ENCODE data around the gene IFNL4. TPM values are rescaled to one million over a fixed set of nuclear protein-coding genes. Genes with fewer than 3 reads are reported as not detected.

Gene IFNL4
- total RNA-seq, 1 donor from 2014 or later, result not detected

DNA sequence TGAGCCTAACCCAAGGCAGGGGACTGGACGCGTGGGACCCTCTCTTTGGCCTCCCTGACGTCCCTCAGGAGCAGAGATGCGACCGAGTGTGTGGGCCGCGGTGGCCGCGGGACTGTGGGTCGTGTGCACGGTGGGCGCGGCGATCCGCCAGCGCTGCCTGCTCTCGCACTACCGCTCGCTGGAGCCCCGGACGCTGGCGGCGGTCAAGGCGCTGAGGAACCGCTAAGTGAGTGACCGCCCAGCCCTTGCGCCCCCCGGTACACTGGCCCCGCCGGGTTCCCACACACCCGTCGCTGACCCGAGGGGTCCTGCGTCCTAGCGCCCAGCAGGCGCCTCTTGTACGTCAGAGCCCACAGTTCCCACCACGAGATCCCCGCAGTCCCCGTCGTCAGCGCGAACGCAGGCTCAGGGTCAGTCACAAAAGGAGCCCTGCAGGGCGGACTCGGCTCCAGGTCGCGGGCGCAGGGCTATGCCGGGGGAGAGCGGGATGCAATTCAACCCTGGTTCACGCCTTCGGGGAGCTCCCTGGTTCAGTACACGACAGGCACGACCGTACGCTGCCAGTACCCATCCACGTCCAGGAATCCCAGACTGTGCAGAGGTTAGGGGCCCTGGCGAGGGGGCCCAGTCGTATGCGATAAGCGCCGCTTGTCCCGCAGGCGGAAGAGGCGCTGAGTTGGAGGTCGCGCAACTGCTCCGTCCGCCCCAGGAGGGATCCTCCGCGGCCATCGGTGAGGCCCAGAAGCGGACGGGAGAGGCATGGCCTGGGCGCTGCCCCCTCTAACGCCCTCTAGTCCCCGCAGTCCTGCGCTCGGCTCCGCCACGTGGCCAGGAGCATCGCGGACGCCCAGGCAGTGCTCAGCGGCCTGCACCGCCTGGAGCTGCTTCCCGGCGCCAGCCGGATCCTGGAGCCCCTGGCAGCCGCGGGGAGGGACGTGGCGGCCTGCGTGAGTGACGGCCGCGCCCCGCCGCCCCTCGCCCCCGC lies 15.9 kb upstream of the IFNL4 start:
- no peak overlapping the region for H3K4me3 ChIP-seq (ENCODE audit: low read depth, low read length)
- TF ChIP-seq, protein P1, sequence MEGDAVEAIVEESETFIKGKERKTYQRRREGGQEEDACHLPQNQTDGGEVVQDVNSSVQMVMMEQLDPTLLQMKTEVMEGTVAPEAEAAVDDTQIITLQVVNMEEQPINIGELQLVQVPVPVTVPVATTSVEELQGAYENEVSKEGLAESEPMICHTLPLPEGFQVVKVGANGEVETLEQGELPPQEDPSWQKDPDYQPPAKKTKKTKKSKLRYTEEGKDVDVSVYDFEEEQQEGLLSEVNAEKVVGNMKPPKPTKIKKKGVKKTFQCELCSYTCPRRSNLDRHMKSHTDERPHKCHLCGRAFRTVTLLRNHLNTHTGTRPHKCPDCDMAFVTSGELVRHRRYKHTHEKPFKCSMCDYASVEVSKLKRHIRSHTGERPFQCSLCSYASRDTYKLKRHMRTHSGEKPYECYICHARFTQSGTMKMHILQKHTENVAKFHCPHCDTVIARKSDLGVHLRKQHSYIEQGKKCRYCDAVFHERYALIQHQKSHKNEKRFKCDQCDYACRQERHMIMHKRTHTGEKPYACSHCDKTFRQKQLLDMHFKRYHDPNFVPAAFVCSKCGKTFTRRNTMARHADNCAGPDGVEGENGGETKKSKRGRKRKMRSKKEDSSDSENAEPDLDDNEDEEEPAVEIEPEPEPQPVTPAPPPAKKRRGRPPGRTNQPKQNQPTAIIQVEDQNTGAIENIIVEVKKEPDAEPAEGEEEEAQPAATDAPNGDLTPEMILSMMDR (conservative IDR thresholded peaks at IDR 0.05; ENCODE audit: low read depth, low read length), result no peak
- DNase-seq (ENCODE audit: low read depth), result no peak

DNA sequence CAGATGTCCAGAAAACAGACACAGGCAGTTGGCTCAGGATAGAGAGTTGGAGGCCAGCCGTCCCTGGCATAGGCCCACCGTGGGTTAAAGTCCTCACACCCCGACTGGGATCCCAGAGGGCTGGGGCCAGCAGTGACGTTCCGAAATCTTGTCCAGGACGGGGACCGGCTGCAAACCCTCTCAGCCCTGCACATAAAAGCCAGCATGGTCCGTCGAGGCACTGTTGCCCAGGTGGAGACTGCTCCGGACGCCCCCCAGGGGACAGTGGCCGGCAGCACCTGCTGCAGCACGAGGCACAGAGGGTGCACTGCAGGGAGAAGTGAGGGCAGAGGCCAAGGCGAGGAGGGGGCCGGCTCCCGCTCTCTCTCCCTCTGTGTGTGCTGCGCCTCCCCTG lies 15.3 kb upstream of the IFNL4 start:
- no peak overlapping the region for H3K4me3 ChIP-seq (ENCODE audit: low read depth, low read length)
- TF ChIP-seq, protein P1 (conservative IDR thresholded peaks at IDR 0.05; ENCODE audit: low read depth, low read length), result no peak
- DNase-seq (ENCODE audit: low read depth), result no peak

DNA sequence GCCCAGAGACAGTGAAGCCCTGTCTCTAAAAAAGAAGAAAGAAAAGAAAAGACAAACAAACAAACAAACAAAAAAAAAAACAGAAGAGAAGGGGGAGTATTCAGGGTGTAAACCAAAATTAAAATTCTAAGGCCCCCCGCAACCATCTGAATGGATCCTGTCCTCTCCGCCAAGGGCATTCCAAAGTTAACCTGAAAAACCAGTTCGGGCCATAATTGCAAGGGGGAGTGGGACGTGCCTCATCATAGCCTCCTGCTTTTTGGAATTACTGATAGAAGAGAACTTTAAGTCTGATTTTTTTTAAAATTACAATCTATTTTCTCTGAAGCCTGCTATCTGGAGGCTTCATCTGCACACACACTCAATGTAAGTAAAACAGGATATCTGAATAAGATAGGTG lies 13.8 kb upstream of the IFNL4 start:
- no peak for DNase-seq (ENCODE audit: low read depth)
- no peak overlapping the region for H3K4me3 ChIP-seq (ENCODE audit: low read depth, low read length)
- TF ChIP-seq, protein P1 (conservative IDR thresholded peaks at IDR 0.05; ENCODE audit: low read depth, low read length), result no peak

DNA sequence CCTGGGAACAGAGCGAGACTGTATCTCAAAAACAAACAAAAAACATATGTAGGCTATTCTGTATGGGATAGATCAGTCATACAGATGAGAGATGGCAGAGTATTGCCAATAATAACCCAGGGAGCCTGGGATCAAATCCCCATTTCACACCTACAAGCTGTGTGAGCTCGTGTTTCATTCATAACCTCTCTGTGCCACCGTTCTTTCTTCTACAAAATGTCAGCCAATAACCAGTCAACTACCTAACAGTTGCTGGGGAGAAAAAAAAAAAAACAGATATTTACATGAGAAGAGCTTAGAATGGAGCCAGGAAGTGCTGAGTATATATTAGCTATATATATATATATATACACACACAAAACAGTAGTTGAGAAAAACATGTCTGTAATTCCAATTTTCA lies 13.0 kb upstream of the IFNL4 start:
- H3K4me3 ChIP-seq (ENCODE audit: low read depth, low read length), result no peak overlapping the region
- TF ChIP-seq, protein P1 (conservative IDR thresholded peaks at IDR 0.05; ENCODE audit: low read depth, low read length), result no peak
- no peak for DNase-seq (ENCODE audit: low read depth)

DNA sequence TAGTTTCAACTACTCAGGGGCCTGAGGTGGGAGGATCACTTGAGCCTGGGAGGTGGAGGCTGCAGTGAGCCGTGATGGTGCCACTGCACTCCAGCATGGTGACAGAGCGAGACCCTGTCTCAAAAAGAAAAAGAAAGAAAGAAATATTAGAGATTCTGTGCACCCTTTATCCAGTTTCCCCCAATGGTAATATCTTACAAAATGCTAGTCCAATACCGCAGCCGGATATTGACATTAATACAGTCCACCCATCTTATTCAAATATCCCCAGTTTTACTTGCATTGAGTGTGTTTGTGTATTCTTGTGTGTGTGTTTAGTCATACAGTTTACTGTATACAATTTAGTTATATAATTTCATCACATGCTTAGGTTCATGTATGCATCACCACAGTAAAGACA lies 8.6 kb upstream of the IFNL4 start:
- DNase-seq (ENCODE audit: low read depth), result no peak
- TF ChIP-seq, protein P1 (conservative IDR thresholded peaks at IDR 0.05; ENCODE audit: low read depth, low read length), result no peak
- H3K4me3 ChIP-seq (ENCODE audit: low read depth, low read length), result no peak overlapping the region

DNA sequence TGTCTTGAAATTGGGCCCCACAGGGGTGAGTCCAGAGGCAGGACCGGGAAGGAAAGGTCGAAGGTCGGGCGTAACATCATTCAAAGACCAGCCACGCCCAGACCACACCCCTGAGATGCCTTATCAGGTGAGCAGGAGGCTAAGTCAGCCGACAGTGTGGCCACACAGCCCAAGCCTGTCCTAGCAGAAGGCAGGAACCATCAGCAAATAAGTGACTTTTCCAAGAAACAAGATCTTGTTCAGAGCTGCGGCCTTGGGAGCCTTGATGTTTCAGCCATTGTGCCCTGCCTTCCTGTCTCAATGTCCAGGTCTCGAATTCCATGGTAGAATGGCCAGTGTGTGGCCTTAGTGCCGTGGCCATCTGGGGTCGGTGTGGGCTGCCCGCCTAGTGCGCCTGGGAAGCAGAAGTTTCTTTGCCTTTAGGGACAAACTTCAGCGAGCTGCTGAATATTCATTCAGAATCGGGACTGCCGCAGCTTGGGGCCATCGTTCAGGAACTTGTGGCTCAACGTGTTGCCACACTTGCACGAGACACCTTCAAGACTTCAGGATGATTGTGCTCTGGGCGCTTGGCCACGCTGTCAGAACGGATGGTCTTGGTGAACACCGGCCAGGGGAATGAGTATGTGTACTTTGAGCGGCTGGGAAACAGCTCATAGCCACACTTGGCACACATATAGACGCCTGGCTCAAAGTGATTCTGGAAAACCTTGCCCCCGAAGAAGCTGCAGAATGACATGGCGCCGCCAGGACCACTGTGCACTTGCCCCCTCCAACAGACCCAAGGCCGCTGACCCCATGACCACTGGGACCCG lies 6.1 kb upstream of the IFNL4 start:
- DNase-seq (ENCODE audit: low read depth), result no peak
- TF ChIP-seq, protein P1 (conservative IDR thresholded peaks at IDR 0.05; ENCODE audit: low read depth, low read length), result no peak
- no peak overlapping the region for H3K4me3 ChIP-seq (ENCODE audit: low read depth, low read length)

Measured in epithelial cell of proximal tubule (primary cell).